Measurements from ENCODE around the gene TMEM225.

GRCh38 chr11:123880912-123881311, 4.6 kb downstream of the TMEM225 start:
- no peak for TF ChIP-seq POLR2AphosphoS5 (IDR thresholded peaks at IDR 0.05; ENCODE audit: low read depth, low read length)
- no peak for TF ChIP-seq SIN3A (IDR thresholded peaks at IDR 0.05; ENCODE audit: borderline replicate concordance, insufficient read depth, low read length)
- no peak for TF ChIP-seq TAF1 (IDR thresholded peaks at IDR 0.05; ENCODE audit: borderline replicate concordance, insufficient read depth, low read length)
- no peak for TF ChIP-seq REST (IDR thresholded peaks at IDR 0.05; ENCODE audit: insufficient read depth in 1 of 2, low read depth in 2 of 2, low read length in 2 of 2)

All from PFSK-1 (cell line).